ENCODE measurements around the gene GAK.

The GAK gene

DNA sequence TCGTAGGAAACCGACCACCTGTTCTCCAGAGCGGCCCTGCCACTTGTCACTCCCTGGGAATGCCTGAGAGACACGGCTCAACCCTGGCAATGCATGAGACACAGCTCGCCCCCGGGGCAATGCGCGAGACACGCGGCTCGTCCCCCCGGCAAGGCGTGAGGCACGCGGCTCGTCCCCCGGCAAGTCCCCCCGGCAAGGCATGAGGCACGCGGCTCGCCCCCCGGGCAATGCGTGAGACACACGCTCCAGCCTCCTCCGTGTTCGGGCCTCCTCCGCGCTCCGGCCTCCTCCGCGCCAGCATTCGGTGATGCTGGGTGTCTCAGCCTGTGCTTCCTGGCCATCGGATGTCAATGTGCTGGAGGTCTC, 78.7 kb downstream of the GAK start:
- no peak for DNase-seq (ENCODE audit: low read depth)
- no peak overlapping the region for H3K4me3 ChIP-seq (ENCODE audit: low read depth, low read length)
- TF ChIP-seq, protein P1, sequence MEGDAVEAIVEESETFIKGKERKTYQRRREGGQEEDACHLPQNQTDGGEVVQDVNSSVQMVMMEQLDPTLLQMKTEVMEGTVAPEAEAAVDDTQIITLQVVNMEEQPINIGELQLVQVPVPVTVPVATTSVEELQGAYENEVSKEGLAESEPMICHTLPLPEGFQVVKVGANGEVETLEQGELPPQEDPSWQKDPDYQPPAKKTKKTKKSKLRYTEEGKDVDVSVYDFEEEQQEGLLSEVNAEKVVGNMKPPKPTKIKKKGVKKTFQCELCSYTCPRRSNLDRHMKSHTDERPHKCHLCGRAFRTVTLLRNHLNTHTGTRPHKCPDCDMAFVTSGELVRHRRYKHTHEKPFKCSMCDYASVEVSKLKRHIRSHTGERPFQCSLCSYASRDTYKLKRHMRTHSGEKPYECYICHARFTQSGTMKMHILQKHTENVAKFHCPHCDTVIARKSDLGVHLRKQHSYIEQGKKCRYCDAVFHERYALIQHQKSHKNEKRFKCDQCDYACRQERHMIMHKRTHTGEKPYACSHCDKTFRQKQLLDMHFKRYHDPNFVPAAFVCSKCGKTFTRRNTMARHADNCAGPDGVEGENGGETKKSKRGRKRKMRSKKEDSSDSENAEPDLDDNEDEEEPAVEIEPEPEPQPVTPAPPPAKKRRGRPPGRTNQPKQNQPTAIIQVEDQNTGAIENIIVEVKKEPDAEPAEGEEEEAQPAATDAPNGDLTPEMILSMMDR (conservative IDR thresholded peaks at IDR 0.05; ENCODE audit: low read depth, low read length), result no peak

DNA sequence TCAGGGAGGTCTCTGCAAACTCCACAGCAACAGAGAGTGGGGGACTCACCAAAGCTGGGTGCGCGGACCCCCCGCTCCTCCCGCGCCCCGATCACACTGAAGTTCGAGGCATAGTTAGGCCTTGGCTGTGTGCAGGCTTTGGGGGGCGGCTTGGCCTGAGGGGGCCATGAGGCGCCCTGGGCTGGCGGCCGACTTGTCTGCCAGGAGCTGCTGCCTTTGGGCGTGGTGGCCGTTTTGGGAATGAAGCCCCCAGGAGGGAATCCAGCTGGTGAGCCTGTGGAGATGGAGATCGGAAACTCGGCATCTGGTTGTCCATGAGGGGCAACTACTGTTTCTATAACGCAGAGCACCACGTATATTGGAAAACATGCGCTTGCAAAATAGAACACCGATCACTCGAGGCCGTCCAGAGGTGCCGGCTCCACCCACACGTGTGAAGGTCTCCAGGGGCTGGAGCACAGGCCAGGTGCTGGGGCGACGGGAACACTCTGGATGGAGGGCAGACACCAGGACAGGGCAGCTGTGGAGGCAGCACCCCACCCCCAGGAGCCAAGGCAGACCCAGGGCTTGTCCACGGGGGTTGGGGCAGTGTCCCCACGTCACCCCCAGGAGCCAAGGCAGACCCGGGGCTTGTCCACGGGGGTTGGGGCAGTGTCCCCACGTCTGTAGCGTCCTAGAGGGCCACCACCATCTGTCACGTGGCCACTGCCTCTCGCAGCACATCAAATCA, 80.2 kb downstream of the GAK start:
- H3K4me3 ChIP-seq (ENCODE audit: low read depth, low read length), result no peak overlapping the region
- TF ChIP-seq, protein P1 (conservative IDR thresholded peaks at IDR 0.05; ENCODE audit: low read depth, low read length), result no peak
- DNase-seq (ENCODE audit: low read depth), result no peak

DNA sequence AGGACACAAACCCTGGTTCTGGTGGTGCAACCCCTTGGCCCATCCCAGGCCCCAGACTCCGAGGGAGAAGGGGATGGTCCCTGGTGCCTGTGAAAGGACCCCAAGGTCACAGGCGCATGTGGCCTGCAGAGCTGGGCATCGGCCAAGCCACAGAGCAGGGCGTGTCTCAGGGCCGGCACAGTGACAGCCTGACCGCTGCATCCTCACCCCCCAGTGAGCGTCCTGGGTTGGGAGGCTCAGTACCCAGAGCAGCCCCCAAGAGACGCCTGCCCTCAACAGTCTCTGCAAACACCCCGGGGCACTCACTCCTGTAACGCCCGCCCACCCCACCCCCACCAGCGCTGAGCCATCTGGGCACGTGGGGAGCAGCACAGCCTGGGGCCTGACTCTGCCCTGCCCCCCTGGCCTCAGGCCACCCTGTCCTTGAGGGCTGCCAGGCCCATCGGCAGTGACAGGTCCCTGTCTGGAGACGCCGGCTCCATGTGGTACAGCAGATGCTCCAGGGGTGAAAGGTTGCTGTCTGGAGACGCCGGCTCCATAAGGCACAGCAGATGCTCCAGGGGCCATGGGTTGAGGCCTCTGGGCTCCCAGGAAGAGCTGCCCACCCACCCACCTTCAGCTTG, 81.7 kb downstream of the GAK start:
- TF ChIP-seq, protein P1 (conservative IDR thresholded peaks at IDR 0.05; ENCODE audit: low read depth, low read length), result no peak
- no peak overlapping the region for H3K4me3 ChIP-seq (ENCODE audit: low read depth, low read length)
- no peak for DNase-seq (ENCODE audit: low read depth)

DNA sequence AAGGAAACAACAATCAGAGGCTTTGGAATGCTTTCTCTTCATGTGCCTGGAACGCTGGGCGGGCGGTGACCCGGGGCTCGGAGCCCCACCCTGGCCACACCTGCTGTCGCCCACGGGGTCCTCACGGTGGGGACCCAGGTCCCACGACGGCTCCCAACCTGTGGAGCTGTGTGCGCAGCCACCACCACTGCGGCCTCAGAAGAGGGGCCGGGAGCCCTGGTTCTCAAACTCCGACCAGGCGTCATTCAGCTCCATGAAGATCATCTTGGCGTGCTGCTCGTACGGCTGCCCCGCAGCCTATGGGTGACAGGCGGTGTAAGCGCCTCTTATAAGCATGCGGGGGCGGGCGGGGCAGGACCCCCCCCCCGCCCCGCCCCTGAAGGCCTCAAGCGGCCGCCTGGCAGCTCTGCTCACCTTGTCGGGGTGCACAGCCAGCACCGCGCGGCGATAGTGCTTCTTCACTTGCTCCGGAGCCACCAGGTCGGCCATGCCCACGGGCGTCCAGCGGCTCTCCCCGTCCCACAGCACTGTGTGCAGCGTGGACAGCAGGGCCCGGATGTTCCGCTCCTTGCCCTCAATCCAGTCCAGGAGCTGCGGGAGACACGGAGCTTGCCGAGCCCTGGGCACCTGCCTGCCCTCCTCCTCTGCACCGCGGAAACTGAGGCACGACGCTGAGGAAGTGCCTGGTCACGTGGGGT, 82.5 kb downstream of the GAK start:
- DNase-seq (ENCODE audit: low read depth), result no peak
- H3K4me3 ChIP-seq (ENCODE audit: low read depth, low read length), result no peak overlapping the region
- TF ChIP-seq, protein P1 (conservative IDR thresholded peaks at IDR 0.05; ENCODE audit: low read depth, low read length), result no peak

DNA sequence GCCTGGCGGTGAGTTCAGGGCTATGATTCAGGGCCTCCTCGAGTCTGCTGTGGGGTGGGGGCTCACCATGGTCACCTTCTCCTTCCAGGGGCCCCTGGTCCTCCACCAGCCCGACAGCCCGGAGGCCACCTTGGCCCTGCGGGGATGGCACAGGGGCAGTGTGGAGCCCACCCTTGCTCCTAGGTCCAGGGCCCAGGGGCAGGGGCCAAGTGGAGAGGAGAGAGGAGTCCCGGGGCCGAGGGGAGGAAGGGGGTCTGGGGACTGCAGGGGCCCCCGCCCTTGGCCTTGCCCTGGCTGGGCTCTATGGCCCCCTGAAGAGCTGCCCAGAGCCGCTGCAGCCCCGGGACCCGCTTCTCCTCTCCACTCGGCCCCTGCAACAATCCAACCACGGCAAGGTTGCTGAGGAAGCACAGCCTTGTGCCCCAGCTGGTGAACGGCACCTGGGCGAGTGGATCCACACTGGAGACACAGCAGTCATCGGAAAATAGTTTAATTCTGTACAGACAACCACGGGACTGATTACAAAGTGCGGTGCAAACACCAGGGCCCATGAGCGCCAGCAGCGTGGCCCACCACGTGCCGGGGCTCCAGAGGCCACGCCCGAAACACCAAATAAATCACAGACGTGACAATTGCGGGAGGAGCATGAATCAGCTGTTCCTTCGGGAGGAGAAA, 83.2 kb downstream of the GAK start:
- TF ChIP-seq, protein P1 (conservative IDR thresholded peaks at IDR 0.05; ENCODE audit: low read depth, low read length), result no peak
- DNase-seq (ENCODE audit: low read depth), result no peak

DNA sequence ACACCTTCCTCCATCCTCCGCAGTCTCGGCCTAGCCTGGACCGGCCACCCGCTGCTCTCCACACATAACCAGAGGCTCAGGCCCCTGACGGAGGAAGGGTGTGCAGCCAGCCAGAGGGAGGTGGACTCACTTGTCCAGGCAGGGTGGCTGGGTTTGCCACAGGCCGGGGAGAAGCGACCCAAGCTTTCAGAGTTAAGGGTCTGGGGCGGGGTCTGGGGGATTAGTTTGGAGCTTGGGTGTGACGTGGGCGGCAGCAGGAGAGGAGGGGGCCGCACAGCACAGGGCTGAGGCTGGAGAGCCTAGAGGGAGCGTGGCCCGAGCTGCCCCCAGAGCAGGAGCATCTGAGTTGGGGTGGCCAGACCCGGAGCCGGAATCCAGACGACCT, 83.8 kb downstream of the GAK start:
- no peak overlapping the region for H3K4me3 ChIP-seq (ENCODE audit: low read depth, low read length)
- TF ChIP-seq, protein P1 (conservative IDR thresholded peaks at IDR 0.05; ENCODE audit: low read depth, low read length), result no peak
- DNase-seq (ENCODE audit: low read depth), result no peak

More for the DNA sequence above, 83.2 kb downstream of the GAK start:
- H3K4me3 ChIP-seq (ENCODE audit: low read depth, low read length), result no peak overlapping the region

Data from choroid plexus epithelial cell (primary cell).